ENCODE results near the gene GTPBP4.
"Not testable (repeated sequence)": the region's sequence is repeated elsewhere in the genome, so short reads cannot be mapped to it uniquely, and the experiment has no call there.

The GTPBP4 gene

GRCh38 chr10:1025683-1026082 is 37.4 kb downstream of the GTPBP4 start, which contains the start of gene IDI2:
Gene IDI2, minus strand, starts transcription at chr10:1025859. Its CDS starts 1,136 bp downstream, at chr10:1024723.
- no peak for DNase-seq (ENCODE audit: low spot score)

GRCh38 chr10:1026578-1026977 is 38.3 kb downstream of the GTPBP4 start:
- no peak for DNase-seq (ENCODE audit: low spot score)

DNA sequence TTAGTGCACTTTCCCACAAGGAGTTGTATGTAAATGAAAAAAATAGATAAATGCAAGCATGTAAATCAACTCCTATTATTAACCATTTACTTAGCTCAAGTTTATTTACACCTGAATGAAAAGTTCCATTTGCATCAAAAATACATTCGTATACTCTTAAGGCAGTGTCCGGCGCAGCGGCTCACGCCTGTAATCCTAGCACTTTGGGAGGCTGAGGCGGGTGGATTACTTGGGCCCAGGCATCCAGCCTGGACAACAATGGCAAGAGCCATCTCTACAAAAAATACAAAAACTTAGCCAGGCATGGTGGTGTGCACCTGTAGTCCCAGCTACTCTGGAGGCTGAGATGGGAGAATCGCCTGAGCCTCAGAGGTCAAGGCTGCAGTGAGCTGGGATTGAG is 41.6 kb downstream of the GTPBP4 start:
- no peak for DNase-seq (ENCODE audit: low spot score)

DNA sequence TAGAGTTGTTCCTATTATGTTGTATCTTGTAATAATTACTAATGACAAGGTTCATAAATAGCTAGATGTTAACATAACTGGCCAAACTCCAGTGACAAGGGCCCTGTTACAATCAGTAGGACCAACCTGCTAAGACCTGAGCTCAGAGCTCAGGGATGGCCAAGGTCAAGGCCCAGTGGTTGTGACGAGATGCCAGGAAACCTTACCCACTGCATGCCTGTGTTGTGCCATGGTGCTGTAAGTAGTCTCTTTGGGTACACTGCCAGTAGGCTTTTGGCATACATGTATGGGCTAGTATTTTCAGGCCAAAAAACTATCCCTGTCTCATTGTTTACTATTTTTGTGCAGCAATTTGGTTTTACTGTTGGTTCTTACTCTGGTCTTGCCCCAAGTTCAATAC is 45.4 kb downstream of the GTPBP4 start:
- no peak for DNase-seq (ENCODE audit: low spot score)

DNA sequence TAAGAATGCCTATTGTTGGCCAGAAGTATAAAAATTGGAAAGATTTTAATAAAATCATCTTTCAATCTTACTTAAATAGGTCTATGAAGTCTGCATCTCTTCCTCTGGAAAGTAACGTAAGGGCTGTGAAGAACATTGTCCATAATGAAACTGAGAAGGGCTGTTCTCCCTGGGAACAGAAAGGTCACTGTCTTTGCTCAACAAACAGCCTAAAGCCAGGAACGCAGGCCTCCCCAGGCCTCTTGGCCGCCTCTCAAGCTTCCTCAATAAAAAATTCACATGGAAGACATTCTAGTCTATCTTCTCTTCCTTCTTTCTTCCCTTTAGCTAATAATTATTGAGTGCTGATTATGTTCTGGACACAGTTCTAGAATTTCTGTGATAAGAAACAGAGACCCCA is 46.5 kb downstream of the GTPBP4 start:
- peak; percentile 77 for DNase-seq (ENCODE audit: low spot score)

DNA sequence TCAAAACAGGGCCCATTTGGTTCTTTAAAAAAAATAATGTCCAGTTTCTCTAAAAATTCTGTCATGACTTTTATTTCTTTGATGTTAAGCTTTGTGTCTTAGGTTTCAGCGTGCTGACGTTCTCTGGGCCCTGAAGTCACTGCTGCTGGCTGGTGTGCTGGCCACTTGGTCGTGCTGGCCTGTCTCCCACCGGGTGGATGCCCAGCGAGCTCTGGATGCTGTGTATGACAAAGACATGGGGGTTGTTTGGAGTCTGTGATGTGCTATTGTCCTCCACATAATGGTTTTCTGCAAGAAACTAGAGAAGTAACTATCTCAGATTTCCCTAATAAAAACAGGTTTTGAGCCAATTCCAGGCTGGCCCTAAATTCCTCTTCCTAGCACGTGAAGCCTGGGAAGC is 47.0 kb downstream of the GTPBP4 start:
- DNase-seq (ENCODE audit: low spot score): peak; percentile 81

GRCh38 chr10:1036341-1036791 is 48.1 kb downstream of the GTPBP4 start:
- DNase-seq (ENCODE audit: low spot score): peak; percentile 67

DNA sequence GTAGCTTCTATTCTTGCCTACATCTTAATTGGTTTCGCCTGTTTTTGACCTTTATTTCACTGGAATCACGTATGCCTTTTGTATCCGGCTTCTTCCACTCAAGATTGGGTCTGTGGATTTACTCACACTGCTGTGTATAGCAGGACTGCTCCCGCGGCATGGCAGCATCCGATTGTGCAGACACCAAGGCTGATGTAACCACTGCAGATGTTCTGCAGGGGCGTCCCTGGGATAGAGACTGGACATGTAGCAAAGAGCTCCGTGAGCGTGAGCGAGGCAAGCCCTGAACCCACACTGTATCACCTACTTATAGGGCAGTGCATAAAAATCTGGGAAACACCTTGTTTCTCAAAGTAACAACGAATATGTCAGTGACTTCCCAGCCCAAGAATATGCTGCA is 48.9 kb downstream of the GTPBP4 start:
- peak; percentile 37 for DNase-seq (ENCODE audit: low spot score)

- DNase-seq (ENCODE audit: low spot score): not testable (repeated sequence)
Measured at GRCh38 chr10:1038769-1039168, 50.5 kb downstream of the GTPBP4 start.

GRCh38 chr10:1040133-1040532 is 51.9 kb downstream of the GTPBP4 start:
- DNase-seq (ENCODE audit: low spot score): no peak

- no peak for DNase-seq (ENCODE audit: low spot score)
Measured at GRCh38 chr10:1041514-1041913, 53.3 kb downstream of the GTPBP4 start.

GRCh38 chr10:1043532-1043995 is 55.3 kb downstream of the GTPBP4 start:
- DNase-seq (ENCODE audit: low spot score): no peak

GRCh38 chr10:1044146-1044545 is 55.9 kb downstream of the GTPBP4 start:
- no peak for DNase-seq (ENCODE audit: low spot score)

GRCh38 chr10:1044964-1045363 is 56.7 kb downstream of the GTPBP4 start:
- no peak for DNase-seq (ENCODE audit: low spot score)

DNA sequence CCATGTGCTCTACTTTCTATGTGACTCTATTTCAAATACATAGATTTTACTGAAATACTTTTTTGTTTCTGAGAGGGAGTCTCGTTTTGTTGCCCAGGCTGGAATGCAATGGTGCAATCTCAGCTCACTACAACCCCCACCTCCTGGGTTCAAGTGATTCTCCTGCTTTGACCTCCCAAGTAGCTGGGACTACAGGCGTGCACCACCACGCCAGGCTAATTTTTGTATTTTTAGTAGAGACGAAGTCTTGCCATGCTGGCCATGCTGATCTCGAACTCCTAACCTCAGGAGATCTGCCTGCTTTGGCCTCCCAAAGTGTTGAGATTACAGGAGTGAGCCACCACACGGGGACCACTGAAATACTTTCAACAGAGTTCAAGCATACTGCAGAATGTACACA is 57.2 kb downstream of the GTPBP4 start:
- DNase-seq (ENCODE audit: low spot score): no peak

DNA sequence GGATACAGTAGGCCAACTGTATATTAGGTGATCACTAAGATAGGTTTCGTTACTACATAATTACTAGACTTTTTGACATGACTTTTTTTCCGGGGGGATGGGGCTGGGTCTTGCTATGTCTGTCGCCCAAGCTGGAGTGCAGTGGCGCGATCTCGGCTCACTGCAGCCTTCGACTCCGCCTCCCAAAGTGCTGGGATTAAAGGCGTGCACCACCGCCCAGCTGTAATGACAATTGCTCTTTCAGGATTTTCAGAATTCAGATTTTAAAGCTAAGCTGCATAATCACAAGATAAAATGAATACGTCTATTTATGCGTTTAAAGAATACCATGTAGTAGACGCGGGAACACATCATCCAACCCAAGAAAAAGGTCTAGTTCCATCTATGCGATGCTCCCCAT is 59.7 kb downstream of the GTPBP4 start:
- DNase-seq (ENCODE audit: low spot score): no peak

GRCh38 chr10:1048349-1048731 is 60.1 kb downstream of the GTPBP4 start:
- no peak for DNase-seq (ENCODE audit: low spot score)

GRCh38 chr10:1048732-1049424 is 60.6 kb downstream of the GTPBP4 start, which contains the start of gene IDI1:
Gene IDI1, minus strand, starts transcription at chr10:1049119. Its CDS starts 116 bp downstream, at chr10:1049003.
- peak; percentile 98 for DNase-seq (ENCODE audit: low spot score)

DNA sequence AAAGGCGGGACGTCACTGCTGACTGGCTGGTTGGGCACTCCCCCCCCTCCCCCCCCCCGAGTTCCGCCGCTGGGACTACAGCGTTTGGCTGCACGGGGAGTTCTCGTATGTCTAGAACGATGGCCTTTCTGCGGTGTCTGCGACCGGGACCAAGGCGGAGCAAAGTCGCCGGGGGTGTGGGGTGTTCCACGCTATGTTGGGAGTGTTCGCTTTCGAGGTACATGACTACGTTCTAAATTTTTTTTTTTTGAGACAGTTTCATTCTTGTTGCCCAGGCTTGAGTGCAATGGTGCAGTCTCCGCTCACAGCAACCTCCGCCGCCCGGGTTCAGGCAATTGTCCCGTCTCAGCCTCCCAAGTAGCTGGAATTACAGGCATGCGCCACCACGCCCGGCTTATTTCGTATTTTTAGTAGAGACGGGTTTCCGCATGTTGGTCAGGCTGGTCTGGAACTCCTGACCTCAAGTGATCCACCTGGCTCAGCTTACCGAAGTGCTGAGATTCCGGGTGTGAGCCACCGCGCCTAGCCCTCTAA is 61.3 kb downstream of the GTPBP4 start:
- no peak for DNase-seq (ENCODE audit: low spot score)

DNA sequence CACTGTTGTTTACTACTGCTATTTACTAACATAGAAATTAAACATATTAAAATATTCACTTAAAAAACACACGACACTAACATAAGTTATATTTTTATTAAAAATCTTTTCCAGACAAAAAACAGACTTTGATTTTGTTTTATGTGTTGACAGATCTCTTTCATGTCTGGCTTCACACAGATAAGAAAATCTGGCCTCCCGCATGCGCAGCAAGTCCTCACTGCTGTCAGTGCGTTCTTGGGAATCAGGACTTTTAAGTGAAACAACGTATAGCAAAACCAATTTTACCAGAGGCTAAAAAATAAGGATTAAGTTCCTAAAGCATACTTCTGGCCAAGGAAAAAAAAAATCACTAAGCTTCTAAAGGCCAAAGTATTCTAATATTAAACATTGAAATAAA is 61.9 kb downstream of the GTPBP4 start:
- DNase-seq (ENCODE audit: low spot score): no peak

DNA sequence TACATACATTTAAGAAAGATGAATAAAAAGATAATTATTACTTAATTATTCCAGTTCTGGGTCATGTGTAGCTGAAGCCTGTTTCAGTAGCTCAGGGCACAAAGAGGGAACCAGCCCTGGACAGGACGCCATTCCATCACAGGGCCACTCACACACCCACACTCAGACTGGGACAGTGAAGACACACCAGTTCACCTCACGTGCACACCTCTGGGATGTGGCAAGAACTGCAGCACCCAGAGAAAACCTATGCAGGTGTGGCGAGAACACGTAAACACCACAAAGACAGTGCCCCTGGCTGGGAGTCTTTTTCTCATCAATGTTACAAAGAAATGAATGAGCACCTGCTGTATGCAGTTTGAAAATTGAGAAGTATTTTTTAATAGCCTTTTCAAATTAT is 62.3 kb downstream of the GTPBP4 start:
- no peak for DNase-seq (ENCODE audit: low spot score)

DNA sequence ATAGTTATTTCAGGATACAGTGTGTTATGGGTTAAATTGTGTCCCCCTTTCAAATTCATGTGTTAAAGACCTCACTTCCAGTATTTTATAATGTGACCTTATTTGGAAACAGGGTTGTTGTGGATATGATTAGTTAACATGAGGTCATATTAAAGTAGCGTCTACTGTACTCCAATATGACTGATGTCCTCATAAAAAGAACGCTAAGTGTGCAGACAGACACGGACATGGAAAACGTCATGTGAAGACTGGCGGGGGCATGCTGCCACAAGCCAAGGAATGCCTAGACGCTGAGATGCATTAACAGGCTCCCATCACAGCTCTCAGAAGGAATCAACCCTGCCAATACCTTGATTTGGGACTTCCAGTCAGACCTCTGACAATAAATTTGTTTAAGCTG is 66.5 kb downstream of the GTPBP4 start:
- DNase-seq (ENCODE audit: low spot score): no peak

- DNase-seq (ENCODE audit: low spot score): peak; percentile 85
Measured at GRCh38 chr10:1056326-1057105, 68.3 kb downstream of the GTPBP4 start, which contains the start of gene WDR37. Gene WDR37, plus strand, starts transcription at chr10:1056385. Its CDS starts 15,771 bp downstream, at chr10:1072156.
